Measurements from ENCODE around the gene BAHCC1. TPM values are rescaled to one million over a fixed set of nuclear protein-coding genes. Genes with fewer than 3 reads are reported as not detected.

Gene BAHCC1
- total and polyA plus RNA-seq, 2 of the 8 experiments (the other 6 are each of a cell fraction or from before 2014, with no cell fraction given) = 0.26 to 0.58 TPM

GRCh38 chr17:81417049-81417878 is 22.0 kb downstream of the BAHCC1 start:
- no peak overlapping the region for H2BK120ac ChIP-seq (replicated peaks; ENCODE audit: low read depth, low read length)
- H3K9ac ChIP-seq (replicated peaks in 1 of 4; ENCODE audit: extremely low read depth in 1 of 4, low read depth in 3 of 4, low read length in 3 of 4) = no peak overlapping the region
- no peak overlapping the region for H4K5ac ChIP-seq (ENCODE audit: insufficient read length, low read depth, low read length)
- FAIRE-seq (no peak), DNase-seq (ENCODE audit: low read depth in 1 of 2, low spot score in 2 of 2) (no peak)
- H3K18ac ChIP-seq (ENCODE audit: extremely low read depth, low read length) = no peak overlapping the region
- no peaks in the 10 kb centered on the region for H3K79me1 ChIP-seq (ENCODE audit: low read depth, low read length)
- no peak overlapping the region for H3K4me2 ChIP-seq (ENCODE audit: insufficient read depth in 1 of 2, low read depth in 2 of 2, low read length in 2 of 2)
- CTCF ChIA-PET (ENCODE audit: partially characterized antibody) = interaction anchor here (0.7 to 6.9 kb wide), 4 partner anchors 9 to 428 kb away, joined by 3 to 31 read pairs (median 10); no protein-coding TSS in a partner anchor
- no peak overlapping the region for H3K56ac ChIP-seq (replicated peaks; ENCODE audit: insufficient read length, low read depth, low read length)
- no peak overlapping the region for H2BK12ac ChIP-seq (ENCODE audit: low read depth, low read length)
- H3K27ac ChIP-seq (ENCODE audit: low read depth, low read length) = no peak overlapping the region
- H3K27me3 ChIP-seq (replicated peaks in 1 of 4; ENCODE audit: control insufficient read depth in 3 of 4, extremely low read depth in 1 of 4, insufficient read depth in 3 of 4, low read length in 3 of 4) = no peaks in the 10 kb centered on the region; a peak in 2 of 7 replicates
- no peak overlapping the region for H4K91ac ChIP-seq (replicated peaks; ENCODE audit: insufficient read length, low read length)
- peaks cover 2% of the 10 kb centered on the region; the same call in 1 of the 2 replicates for H3K23me2 ChIP-seq (ENCODE audit: low read depth, low read length)
- no peak overlapping the region for H3K14ac ChIP-seq (ENCODE audit: insufficient read length)
- H2BK15ac ChIP-seq (ENCODE audit: low read length) = no peak overlapping the region
- POLR2A ChIA-PET (ENCODE audit: partially characterized antibody) = interaction anchor here (1.3 kb wide), 1 partner anchor 19 kb away, joined by 3 read pairs; no protein-coding TSS in a partner anchor
- no peaks in the 10 kb centered on the region for H3K9me3 ChIP-seq (ENCODE audit: insufficient read depth in 2 of 2, low read depth in 1 of 2, low read length in 1 of 2)
- no peaks in the 10 kb centered on the region for H3K36me3 ChIP-seq (ENCODE audit: control insufficient read depth in 2 of 4, insufficient read depth in 4 of 4, low read length in 3 of 4)
- no peak overlapping the region for H2BK20ac ChIP-seq (ENCODE audit: low read length)
- H3K4me3 ChIP-seq (ENCODE audit: extremely low read depth in 1 of 4, insufficient read depth in 2 of 4, low read depth in 3 of 4, low read length in 4 of 4) = no peak overlapping the region
- H3K79me2 ChIP-seq (ENCODE audit: control insufficient read depth in 1 of 2, insufficient read depth in 2 of 2, low read length in 2 of 2) = no peaks in the 10 kb centered on the region
- peak overlapping the region; percentile 2; the same call in 1 of the 2 replicates for H4K8ac ChIP-seq (ENCODE audit: extremely low read depth, insufficient read depth, low read length)
- peaks cover 0 to 4% of the 10 kb centered on the region in 2 experiments for H4K20me1 ChIP-seq (replicated peaks in 1 of 2; ENCODE audit: control insufficient read depth in 1 of 2, insufficient read depth in 2 of 2, low read length in 2 of 2)
- no peak overlapping the region for H2BK5ac ChIP-seq (ENCODE audit: low read depth, low read length)
- H3K4ac ChIP-seq (replicated peaks; ENCODE audit: insufficient read length, low read depth, low read length) = no peak overlapping the region
- H3K23ac ChIP-seq (ENCODE audit: insufficient read length) = no peak overlapping the region
- no peak overlapping the region for H2AK5ac ChIP-seq (ENCODE audit: low read depth, low read length)
- H3K4me1 ChIP-seq (replicated peaks in 1 of 4; ENCODE audit: control insufficient read depth in 3 of 4, insufficient read depth in 4 of 4, low read length in 3 of 4) = peaks cover 0 to 7% (median 4%) of the 10 kb centered on the region in 4 experiments; a peak in 5 of 7 replicates
- H2AFZ ChIP-seq (ENCODE audit: low read length) = no peak overlapping the region
- WGBS, 2 experiments (ENCODE audit: extremely low coverage in 1 of 2, insufficient coverage in 1 of 2, insufficient read length in 1 of 2, insufficient replicate concordance in 2 of 2, low coverage in 1 of 2, low lambda C conversion rate in 2 of 2, missing lambda C conversion rate in 1 of 2) = 83% methylated on average over 30 of the region's 38 CpGs; no CpG with 5 or more reads in 1 of the 2 experiments
- TF ChIP-seq SP2 (IDR thresholded peaks at IDR 0.05; ENCODE audit: low read length) = no peak
- no peak for TF ChIP-seq BRCA1 (IDR thresholded peaks at IDR 0.05; ENCODE audit: low read depth, low read length)
- TF ChIP-seq MAX (IDR thresholded peaks at IDR 0.05) = no peak
- TF ChIP-seq CEBPB (IDR thresholded peaks at IDR 0.05; ENCODE audit: low read depth, low read length) = no peak
- no peak for TF ChIP-seq NRF1 (IDR thresholded peaks at IDR 0.05; ENCODE audit: low read depth, low read length)
- TF ChIP-seq JUN (IDR thresholded peaks at IDR 0.05; ENCODE audit: low read depth, low read length) = no peak
- no peak for TF ChIP-seq RFX5 (IDR thresholded peaks at IDR 0.05; ENCODE audit: borderline replicate concordance, low read depth, low read length)
- no peak for TF ChIP-seq CTBP2 (IDR thresholded peaks at IDR 0.05; ENCODE audit: borderline replicate concordance, insufficient read depth, insufficient read length, low read length)
- no peak for TF ChIP-seq TEAD4 (IDR thresholded peaks at IDR 0.05; ENCODE audit: low read depth, low read length)
- no peak for TF ChIP-seq SIN3A (conservative IDR thresholded peaks at IDR 0.05 in 1 of 2, IDR thresholded peaks at IDR 0.05 in 1 of 2; ENCODE audit: low read depth in 1 of 2, low read length in 2 of 2)
- TF ChIP-seq ATF3 (IDR thresholded peaks at IDR 0.05; ENCODE audit: insufficient read depth, low read depth, low read length) = no peak
- no peak for TF ChIP-seq POLR2A (IDR thresholded peaks at IDR 0.05; ENCODE audit: control extremely low read depth in 1 of 2, low read depth in 2 of 2, low read length in 2 of 2)

All from H1 (cell line).